Mucosa of stomach (tissue), 1 donor: ENCODE results near the gene KIDINS220.

Experiments
- H3K27me3 ChIP-seq: one replicate; pipeline ENCODE4 v1.7.0; 2013; ENCODE audit warnings: mild to moderate bottlenecking, low read length; ENCODE audit not compliant: control insufficient read depth, insufficient read depth
- H3K36me3 ChIP-seq: one replicate; pipeline ENCODE4 v1.7.0; 2013; ENCODE audit warnings: low read length; ENCODE audit not compliant: control insufficient read depth, insufficient read depth
- H3K4me1 ChIP-seq: one replicate; pipeline ENCODE4 v1.7.0; 2013; ENCODE audit warnings: mild to moderate bottlenecking, low read length; ENCODE audit not compliant: control insufficient read depth, insufficient read depth
- H3K4me3 ChIP-seq: one replicate; pipeline ENCODE4 v1.7.0; 2013; ENCODE audit warnings: low read length
- H3K9ac ChIP-seq: one replicate; pipeline ENCODE4 v1.7.0; 2013; ENCODE audit warnings: mild to moderate bottlenecking, low read length, moderate library complexity
- H3K9me3 ChIP-seq: one replicate; pipeline ENCODE4 v1.7.0; 2013; ENCODE audit warnings: mild to moderate bottlenecking, low read length, moderate library complexity; ENCODE audit not compliant: control insufficient read depth
- donor health status: Pancreatic carcinoma.

The KIDINS220 gene

DNA sequence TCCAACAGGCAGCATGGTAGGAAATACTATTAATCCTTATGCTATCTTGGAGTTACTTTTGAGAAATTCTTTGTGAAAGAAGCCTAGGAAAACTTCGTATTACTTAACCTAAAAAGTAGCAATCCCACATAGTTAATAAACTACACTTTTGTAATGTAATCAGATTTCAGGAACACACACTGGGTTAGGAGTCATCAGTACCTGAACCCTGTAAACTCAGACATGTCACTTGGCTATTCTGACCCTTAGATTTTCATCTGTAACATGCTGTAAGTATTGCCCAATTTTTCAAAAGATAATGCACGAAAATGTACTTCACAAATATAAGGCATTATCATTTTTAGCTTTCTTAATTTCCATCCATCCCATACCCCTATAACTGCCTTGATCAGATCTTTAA is 39.0 kb downstream of the KIDINS220 start:
- Histone ChIP-seq H3K4me1 (no peaks in the 10 kb centered on the region), H3K9ac (no peak overlapping the region), H3K27me3 (no peaks in the 10 kb centered on the region)

DNA sequence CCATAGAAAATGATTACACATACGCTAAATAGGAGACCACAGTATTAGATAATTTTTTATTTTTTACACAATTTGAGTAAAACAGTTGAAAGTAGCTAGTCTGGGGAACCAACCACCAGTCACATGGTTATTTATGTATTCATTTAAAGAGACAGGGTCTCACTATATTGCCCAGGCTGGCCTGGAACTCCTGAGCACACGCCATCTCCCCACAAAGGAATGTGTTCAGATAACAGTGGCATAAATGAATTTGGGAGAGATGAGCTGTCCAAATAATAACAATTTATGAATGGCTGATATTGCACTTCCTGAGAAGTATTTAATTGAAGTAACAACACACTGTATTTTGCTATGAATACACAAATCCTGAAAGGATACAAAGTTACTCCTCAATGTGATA is 39.7 kb downstream of the KIDINS220 start:
- Histone ChIP-seq H3K4me3 (no peak overlapping the region), H3K36me3 (no peaks in the 10 kb centered on the region), H3K27me3 (no peaks in the 10 kb centered on the region), H3K4me1 (no peaks in the 10 kb centered on the region), H3K9ac (no peak overlapping the region), H3K9me3 (no peaks in the 10 kb centered on the region)

More for the DNA sequence above, 39.0 kb downstream of the KIDINS220 start:
- Histone ChIP-seq H3K36me3 (no peaks in the 10 kb centered on the region), H3K9me3 (no peaks in the 10 kb centered on the region), H3K4me3 (no peak overlapping the region)

- no peak overlapping the region for H3K4me3 ChIP-seq
- H3K9ac ChIP-seq, result no peak overlapping the region
- H3K4me1 ChIP-seq, result no peaks in the 10 kb centered on the region
- no peaks in the 10 kb centered on the region for H3K36me3 ChIP-seq
- no peaks in the 10 kb centered on the region for H3K27me3 ChIP-seq
- H3K9me3 ChIP-seq, result no peaks in the 10 kb centered on the region
These were observed 40.4 kb downstream of the KIDINS220 start for GRCh38 chr2:8796878-8797550.

- Histone ChIP-seq H3K9ac (no peak overlapping the region), H3K27me3 (no peaks in the 10 kb centered on the region), H3K36me3 (no peaks in the 10 kb centered on the region), H3K4me3 (no peak overlapping the region), H3K4me1 (no peaks in the 10 kb centered on the region), H3K9me3 (no peaks in the 10 kb centered on the region)
These were observed 41.0 kb downstream of the KIDINS220 start for GRCh38 chr2:8796315-8796848.

DNA sequence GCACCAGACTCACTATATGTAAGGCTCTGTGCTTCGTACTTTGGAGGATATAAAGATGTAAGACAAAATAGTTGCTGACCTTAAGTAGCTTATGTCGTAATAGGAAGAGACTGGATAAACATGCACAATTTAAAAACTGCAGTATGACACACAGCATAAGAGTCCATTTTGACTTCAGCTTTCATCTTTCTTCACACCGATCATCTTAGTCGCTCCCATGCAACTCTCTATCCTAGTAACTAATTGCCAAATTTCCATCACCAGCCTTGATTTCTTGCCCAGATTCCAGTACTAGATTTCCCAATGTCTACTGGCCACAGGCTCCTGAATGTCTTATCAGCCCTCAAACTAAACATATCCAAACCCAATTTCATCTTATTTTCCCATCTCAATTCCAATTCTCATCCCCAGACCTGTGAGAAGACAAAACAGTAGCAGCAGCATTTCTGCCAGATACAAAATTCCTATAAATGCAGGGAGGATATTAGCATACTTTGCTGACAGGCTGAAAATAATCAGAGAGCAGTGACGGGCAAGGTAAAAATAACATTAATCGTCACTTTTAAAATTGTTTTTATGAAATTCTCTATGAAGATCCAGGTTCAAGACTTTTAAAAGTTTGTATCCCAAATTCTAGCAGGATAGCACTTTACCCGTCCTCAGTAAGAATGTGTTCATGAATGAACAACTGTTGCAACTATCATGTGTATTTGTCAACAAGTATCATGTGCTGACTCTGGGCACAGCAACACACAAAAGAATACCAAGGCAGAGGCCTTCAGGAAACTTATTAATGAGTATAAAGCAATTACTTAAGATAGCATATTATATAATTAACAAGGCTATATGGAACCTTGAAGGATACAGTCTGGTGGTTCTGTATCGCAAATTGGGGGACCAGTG is 42.2 kb downstream of the KIDINS220 start:
- H3K4me1 ChIP-seq, result no peaks in the 10 kb centered on the region
- H3K27me3 ChIP-seq, result no peaks in the 10 kb centered on the region
- peaks cover 7% of the 10 kb centered on the region for H3K36me3 ChIP-seq
- H3K9ac ChIP-seq, result no peak overlapping the region
- no peak overlapping the region for H3K4me3 ChIP-seq
- H3K9me3 ChIP-seq, result no peaks in the 10 kb centered on the region

DNA sequence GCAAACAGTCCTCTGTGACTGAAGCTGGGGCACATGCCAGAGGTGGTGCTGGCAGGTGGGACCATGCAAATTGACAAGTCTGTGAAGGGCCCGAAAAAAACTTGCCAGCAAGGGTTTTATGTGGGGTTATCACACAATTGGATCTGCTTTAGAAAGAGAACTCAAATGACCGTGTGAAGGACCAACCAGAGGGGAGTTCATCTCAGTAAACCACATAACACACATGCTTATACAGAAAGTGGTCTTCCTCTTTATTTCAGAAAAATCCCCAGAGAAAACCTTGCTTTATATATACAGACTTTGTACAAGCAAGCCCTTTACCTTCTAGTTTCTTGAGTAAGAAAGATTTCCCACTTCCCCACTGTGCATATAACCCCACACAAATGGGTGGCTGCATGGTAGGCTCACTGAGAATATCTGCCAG is 46.7 kb downstream of the KIDINS220 start:
- Histone ChIP-seq H3K9me3 (no peaks in the 10 kb centered on the region), H3K9ac (no peak overlapping the region), H3K36me3 (peaks cover 7% of the 10 kb centered on the region), H3K27me3 (no peaks in the 10 kb centered on the region), H3K4me3 (no peak overlapping the region), H3K4me1 (no peaks in the 10 kb centered on the region)

DNA sequence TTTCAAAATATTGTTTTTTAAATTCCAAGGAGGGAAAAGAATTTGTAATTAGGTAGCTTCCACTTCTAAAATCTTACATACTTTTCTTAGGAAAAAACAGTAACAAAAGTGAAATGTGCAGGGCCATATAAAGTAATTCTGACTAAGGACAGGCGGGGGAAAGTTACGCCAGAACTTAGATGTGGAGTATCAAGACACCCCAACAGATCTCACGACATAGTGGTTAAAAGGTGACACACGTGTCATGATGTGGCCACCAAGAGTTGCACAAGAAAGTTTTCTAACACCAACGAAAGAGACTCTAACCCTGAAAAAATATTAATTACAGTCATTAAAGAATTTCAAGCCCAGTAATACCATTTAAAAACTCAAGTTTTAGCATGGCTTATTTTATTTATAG is 51.0 kb downstream of the KIDINS220 start:
- no peaks in the 10 kb centered on the region for H3K4me1 ChIP-seq
- H3K27me3 ChIP-seq, result no peaks in the 10 kb centered on the region
- H3K36me3 ChIP-seq, result peaks cover 7% of the 10 kb centered on the region
- H3K9ac ChIP-seq, result no peak overlapping the region
- no peak overlapping the region for H3K4me3 ChIP-seq
- H3K9me3 ChIP-seq, result no peaks in the 10 kb centered on the region

GRCh38 chr2:8779795-8780671 is 57.4 kb downstream of the KIDINS220 start:
- Histone ChIP-seq H3K4me3 (no peak overlapping the region), H3K36me3 (no peaks in the 10 kb centered on the region), H3K4me1 (no peaks in the 10 kb centered on the region), H3K9me3 (no peaks in the 10 kb centered on the region), H3K9ac (no peak overlapping the region), H3K27me3 (no peaks in the 10 kb centered on the region)

GRCh38 chr2:8774371-8774770 is 63.0 kb downstream of the KIDINS220 start:
- H3K9ac ChIP-seq, result no peak overlapping the region
- no peaks in the 10 kb centered on the region for H3K36me3 ChIP-seq

DNA sequence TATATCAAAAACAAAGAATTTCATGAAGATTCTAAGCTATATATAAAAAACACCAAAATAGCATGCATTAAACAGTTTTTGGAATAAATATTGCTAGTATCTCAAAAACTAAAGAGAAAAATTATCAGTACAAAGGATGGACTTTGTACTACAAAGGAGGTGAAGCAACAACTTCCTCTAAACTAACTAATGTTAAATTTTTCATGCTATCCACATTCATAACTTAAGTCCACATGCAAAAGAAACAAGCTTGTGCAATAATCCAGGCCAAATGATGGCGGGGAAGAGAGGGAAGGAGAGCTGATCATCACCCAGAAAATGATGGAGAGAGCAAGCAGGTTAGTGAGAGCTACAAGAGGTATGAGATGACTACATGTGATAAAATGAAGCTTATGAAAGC is 70.1 kb downstream of the KIDINS220 start:
- Histone ChIP-seq H3K27me3 (no peaks in the 10 kb centered on the region), H3K4me3 (no peak overlapping the region), H3K36me3 (no peaks in the 10 kb centered on the region), H3K9me3 (no peaks in the 10 kb centered on the region), H3K9ac (no peak overlapping the region), H3K4me1 (no peaks in the 10 kb centered on the region)

More at GRCh38 chr2:8774371-8774770, 63.0 kb downstream of the KIDINS220 start:
- Histone ChIP-seq H3K27me3 (no peaks in the 10 kb centered on the region), H3K4me1 (no peaks in the 10 kb centered on the region), H3K4me3 (no peak overlapping the region), H3K9me3 (no peaks in the 10 kb centered on the region)

DNA sequence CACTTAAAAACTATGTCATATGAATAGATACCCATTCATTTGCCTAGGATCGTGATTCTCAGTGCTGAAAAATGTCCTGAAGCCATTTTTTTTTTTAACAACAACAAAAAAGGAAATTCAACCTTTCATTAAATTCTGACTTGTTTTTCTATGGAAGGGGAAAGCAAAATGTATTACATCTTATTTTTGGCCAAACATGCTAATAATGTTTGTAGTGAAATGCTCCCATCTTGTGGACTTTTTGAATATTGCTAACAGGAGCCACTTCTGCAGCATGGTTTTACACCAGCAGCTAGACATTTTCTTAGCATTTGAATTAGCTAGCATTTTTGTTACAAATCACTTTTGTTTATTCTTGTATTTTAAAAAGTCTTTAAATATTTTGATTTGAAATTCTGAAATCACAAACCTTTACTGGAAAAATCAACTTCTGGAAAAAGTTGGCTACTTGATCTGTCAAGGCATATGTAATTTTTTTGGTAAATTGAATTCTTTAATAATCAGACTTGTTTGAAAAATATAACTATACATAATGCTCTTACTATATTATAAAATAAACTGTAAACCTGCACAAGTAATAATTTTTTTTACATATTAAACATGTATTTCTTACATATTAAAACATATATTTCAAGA is 75.8 kb downstream of the KIDINS220 start:
- Histone ChIP-seq H3K36me3 (no peaks in the 10 kb centered on the region), H3K9me3 (peaks cover under 1% of the 10 kb centered on the region), H3K9ac (no peak overlapping the region), H3K27me3 (no peaks in the 10 kb centered on the region), H3K4me3 (no peak overlapping the region), H3K4me1 (no peaks in the 10 kb centered on the region)
